Measurements from ENCODE around the gene RHBDL3. TPM values are rescaled to one million over a fixed set of nuclear protein-coding genes. Genes with fewer than 3 reads are reported as not detected.

Gene RHBDL3
- total RNA-seq (0.19 TPM), polyA plus RNA-seq (0.32 TPM)
- long read RNA-seq, donor 1 = 0 reads
- long read RNA-seq, donor 2 = 0 reads
- long read RNA-seq, donor 3, partial matches to known transcripts = 22 of 22 reads
- long read RNA-seq, donor 3, other reads (novel, unspliced or antisense) = 0 of 22 reads
- long read RNA-seq, donor 4, partial matches to known transcripts = 13 of 25 reads
- long read RNA-seq, donor 4, other reads (novel, unspliced or antisense) = 12 of 25 reads
- long read RNA-seq, donor 5, partial matches to known transcripts = 40 of 40 reads
- long read RNA-seq, donor 5, other reads (novel, unspliced or antisense) = 0 of 40 reads
- long read RNA-seq, donor 6 = 0 reads
- long read RNA-seq, donor 7 = 0 reads
- long read RNA-seq, donor 8 = 0 reads
- long read RNA-seq, donor 9 = 0 reads
- long read RNA-seq, donor 10 = 0 reads

- no peaks in the 10 kb centered on the region for H3K9me3 ChIP-seq (ENCODE audit: control insufficient read depth in 2 of 2, insufficient read depth in 1 of 2, low read length in 1 of 2)
- no peaks in the 10 kb centered on the region for H3K36me3 ChIP-seq (ENCODE audit: control insufficient read depth in 2 of 2, insufficient read depth in 2 of 2, low read length in 1 of 2)
- no peak for DNase-seq (ENCODE audit: low read depth in 6 of 9, low spot score in 9 of 9)
- peaks cover 10% of the 10 kb centered on the region in 2 donors for H3K4me1 ChIP-seq (ENCODE audit: control insufficient read depth in 2 of 2, insufficient read depth in 2 of 2, low read length in 2 of 2)
- H3K27me3 ChIP-seq (ENCODE audit: control insufficient read depth in 2 of 2, insufficient read depth in 1 of 2, low read length in 1 of 2) = peaks cover 49 to 90% of the 10 kb centered on the region in 2 donors
- no peak within 1 kb of the TSS for H3K27ac ChIP-seq (ENCODE audit: low read depth in 1 of 2, low read length in 1 of 2)
- WGBS = 6% methylated on average over 68 of the region's 68 CpGs
- peak within 1 kb of the TSS; percentile 26 to 59 for H3K4me3 ChIP-seq (ENCODE audit: low read length in 2 of 2)
Measured at GRCh38 chr17:32265192-32265923, at the start of gene RHBDL3. Gene RHBDL3, plus strand, starts transcription at chr17:32265832. Its CDS starts 358 bp downstream, at chr17:32266190.

- H3K36me3 ChIP-seq (ENCODE audit: control insufficient read depth in 2 of 2, insufficient read depth in 2 of 2, low read length in 1 of 2) = peaks cover 0 to 4% of the 10 kb centered on the region in 2 donors
- 94% methylated on average over 3 of the region's 3 CpGs for WGBS
- no peaks in the 10 kb centered on the region for H3K27me3 ChIP-seq (ENCODE audit: control insufficient read depth in 2 of 2, insufficient read depth in 1 of 2, low read length in 1 of 2)
- no peak for DNase-seq (ENCODE audit: low read depth in 6 of 9, low spot score in 9 of 9)
- H3K4me3 ChIP-seq (ENCODE audit: low read length in 2 of 2) = no peak overlapping the region
- no peak overlapping the region for H3K27ac ChIP-seq (ENCODE audit: low read depth in 1 of 2, low read length in 1 of 2)
- H3K9me3 ChIP-seq (ENCODE audit: control insufficient read depth in 2 of 2, insufficient read depth in 1 of 2, low read length in 1 of 2) = no peaks in the 10 kb centered on the region
- H3K4me1 ChIP-seq (ENCODE audit: control insufficient read depth in 2 of 2, insufficient read depth in 2 of 2, low read length in 2 of 2) = no peaks in the 10 kb centered on the region
Measured at GRCh38 chr17:32222621-32223020, 43.0 kb upstream of the RHBDL3 start.

GRCh38 chr17:32223703-32224102 lies 41.9 kb upstream of the RHBDL3 start:
- DNase-seq (ENCODE audit: low read depth in 6 of 9, low spot score in 9 of 9) = no peak
- Histone ChIP-seq H3K27ac (ENCODE audit: low read depth in 1 of 2, low read length in 1 of 2) (no peak overlapping the region), H3K4me1 (ENCODE audit: control insufficient read depth in 2 of 2, insufficient read depth in 2 of 2, low read length in 2 of 2) (no peaks in the 10 kb centered on the region), H3K9me3 (ENCODE audit: control insufficient read depth in 2 of 2, insufficient read depth in 1 of 2, low read length in 1 of 2) (no peaks in the 10 kb centered on the region), H3K4me3 (ENCODE audit: low read length in 2 of 2) (no peak overlapping the region), H3K27me3 (ENCODE audit: control insufficient read depth in 2 of 2, insufficient read depth in 1 of 2, low read length in 1 of 2) (no peaks in the 10 kb centered on the region), H3K36me3 (ENCODE audit: control insufficient read depth in 2 of 2, insufficient read depth in 2 of 2, low read length in 1 of 2) (peaks cover 0 to 4% of the 10 kb centered on the region in 2 donors)
- 93% methylated on average over 3 of the region's 3 CpGs for WGBS

- no peak for DNase-seq (ENCODE audit: low read depth in 6 of 9, low spot score in 9 of 9)
- no peak overlapping the region for H3K27ac ChIP-seq (ENCODE audit: low read depth in 1 of 2, low read length in 1 of 2)
- peaks cover 0 to 4% of the 10 kb centered on the region in 2 donors for H3K36me3 ChIP-seq (ENCODE audit: control insufficient read depth in 2 of 2, insufficient read depth in 2 of 2, low read length in 1 of 2)
- 96% methylated on average over 3 of the region's 3 CpGs for WGBS
- no peaks in the 10 kb centered on the region for H3K4me1 ChIP-seq (ENCODE audit: control insufficient read depth in 2 of 2, insufficient read depth in 2 of 2, low read length in 2 of 2)
- H3K9me3 ChIP-seq (ENCODE audit: control insufficient read depth in 2 of 2, insufficient read depth in 1 of 2, low read length in 1 of 2) = no peaks in the 10 kb centered on the region
- no peak overlapping the region for H3K4me3 ChIP-seq (ENCODE audit: low read length in 2 of 2)
- H3K27me3 ChIP-seq (ENCODE audit: control insufficient read depth in 2 of 2, insufficient read depth in 1 of 2, low read length in 1 of 2) = no peaks in the 10 kb centered on the region
Measured at GRCh38 chr17:32226886-32227285, 38.7 kb upstream of the RHBDL3 start.

GRCh38 chr17:32227910-32228309 lies 37.7 kb upstream of the RHBDL3 start:
- H3K27ac ChIP-seq (ENCODE audit: low read depth in 1 of 2, low read length in 1 of 2) = no peak overlapping the region
- H3K27me3 ChIP-seq (ENCODE audit: control insufficient read depth in 2 of 2, insufficient read depth in 1 of 2, low read length in 1 of 2) = no peaks in the 10 kb centered on the region
- WGBS = 96% methylated on average over 9 of the region's 9 CpGs
- no peak for DNase-seq (ENCODE audit: low read depth in 6 of 9, low spot score in 9 of 9)
- no peaks in the 10 kb centered on the region for H3K9me3 ChIP-seq (ENCODE audit: control insufficient read depth in 2 of 2, insufficient read depth in 1 of 2, low read length in 1 of 2)
- H3K4me3 ChIP-seq (ENCODE audit: low read length in 2 of 2) = no peak overlapping the region
- H3K4me1 ChIP-seq (ENCODE audit: control insufficient read depth in 2 of 2, insufficient read depth in 2 of 2, low read length in 2 of 2) = no peaks in the 10 kb centered on the region
- H3K36me3 ChIP-seq (ENCODE audit: control insufficient read depth in 2 of 2, insufficient read depth in 2 of 2, low read length in 1 of 2) = peaks cover 0 to 4% of the 10 kb centered on the region in 2 donors

- Histone ChIP-seq H3K36me3 (ENCODE audit: control insufficient read depth in 2 of 2, insufficient read depth in 2 of 2, low read length in 1 of 2) (no peaks in the 10 kb centered on the region), H3K4me3 (ENCODE audit: low read length in 2 of 2) (no peak overlapping the region), H3K9me3 (ENCODE audit: control insufficient read depth in 2 of 2, insufficient read depth in 1 of 2, low read length in 1 of 2) (no peaks in the 10 kb centered on the region), H3K4me1 (ENCODE audit: control insufficient read depth in 2 of 2, insufficient read depth in 2 of 2, low read length in 2 of 2) (no peaks in the 10 kb centered on the region), H3K27me3 (ENCODE audit: control insufficient read depth in 2 of 2, insufficient read depth in 1 of 2, low read length in 1 of 2) (no peaks in the 10 kb centered on the region), H3K27ac (ENCODE audit: low read depth in 1 of 2, low read length in 1 of 2) (no peak overlapping the region)
- DNase-seq (ENCODE audit: low read depth in 6 of 9, low spot score in 9 of 9) = no peak
- WGBS = 72% methylated on average over 2 of the region's 2 CpGs
Measured at GRCh38 chr17:32235588-32235987, 30.0 kb upstream of the RHBDL3 start.

- WGBS = 98% methylated on average over 2 of the region's 2 CpGs
- no peak overlapping the region for H3K27ac ChIP-seq (ENCODE audit: low read depth in 1 of 2, low read length in 1 of 2)
- H3K9me3 ChIP-seq (ENCODE audit: control insufficient read depth in 2 of 2, insufficient read depth in 1 of 2, low read length in 1 of 2) = no peaks in the 10 kb centered on the region
- DNase-seq (ENCODE audit: low read depth in 6 of 9, low spot score in 9 of 9) = no peak
- no peaks in the 10 kb centered on the region for H3K36me3 ChIP-seq (ENCODE audit: control insufficient read depth in 2 of 2, insufficient read depth in 2 of 2, low read length in 1 of 2)
- no peaks in the 10 kb centered on the region for H3K27me3 ChIP-seq (ENCODE audit: control insufficient read depth in 2 of 2, insufficient read depth in 1 of 2, low read length in 1 of 2)
- no peaks in the 10 kb centered on the region for H3K4me1 ChIP-seq (ENCODE audit: control insufficient read depth in 2 of 2, insufficient read depth in 2 of 2, low read length in 2 of 2)
- no peak overlapping the region for H3K4me3 ChIP-seq (ENCODE audit: low read length in 2 of 2)
Measured at GRCh38 chr17:32239456-32239855, 26.2 kb upstream of the RHBDL3 start.

- WGBS = 94% methylated on average over 8 of the region's 8 CpGs
- DNase-seq (ENCODE audit: low read depth in 6 of 9, low spot score in 9 of 9) = no peak
- H3K27me3 ChIP-seq (ENCODE audit: control insufficient read depth in 2 of 2, insufficient read depth in 1 of 2, low read length in 1 of 2) = no peaks in the 10 kb centered on the region
- H3K4me3 ChIP-seq (ENCODE audit: low read length in 2 of 2) = no peak overlapping the region
- no peak overlapping the region for H3K27ac ChIP-seq (ENCODE audit: low read depth in 1 of 2, low read length in 1 of 2)
- no peaks in the 10 kb centered on the region for H3K9me3 ChIP-seq (ENCODE audit: control insufficient read depth in 2 of 2, insufficient read depth in 1 of 2, low read length in 1 of 2)
- no peaks in the 10 kb centered on the region for H3K4me1 ChIP-seq (ENCODE audit: control insufficient read depth in 2 of 2, insufficient read depth in 2 of 2, low read length in 2 of 2)
- no peaks in the 10 kb centered on the region for H3K36me3 ChIP-seq (ENCODE audit: control insufficient read depth in 2 of 2, insufficient read depth in 2 of 2, low read length in 1 of 2)
Measured at GRCh38 chr17:32240750-32241149, 24.9 kb upstream of the RHBDL3 start.

- Histone ChIP-seq H3K27me3 (ENCODE audit: control insufficient read depth in 2 of 2, insufficient read depth in 1 of 2, low read length in 1 of 2) (no peaks in the 10 kb centered on the region), H3K9me3 (ENCODE audit: control insufficient read depth in 2 of 2, insufficient read depth in 1 of 2, low read length in 1 of 2) (no peaks in the 10 kb centered on the region), H3K27ac (ENCODE audit: low read depth in 1 of 2, low read length in 1 of 2) (no peak overlapping the region), H3K4me3 (ENCODE audit: low read length in 2 of 2) (no peak overlapping the region), H3K4me1 (ENCODE audit: control insufficient read depth in 2 of 2, insufficient read depth in 2 of 2, low read length in 2 of 2) (no peaks in the 10 kb centered on the region), H3K36me3 (ENCODE audit: control insufficient read depth in 2 of 2, insufficient read depth in 2 of 2, low read length in 1 of 2) (no peaks in the 10 kb centered on the region)
- 94% methylated on average over 1 of the region's 1 CpG for WGBS
- no peak for DNase-seq (ENCODE audit: low read depth in 6 of 9, low spot score in 9 of 9)
Measured at GRCh38 chr17:32241640-32242039, 24.0 kb upstream of the RHBDL3 start.

Data from thymus (tissue), 14 donors.